ENCODE data around the gene PLA2G4F. TPM values are rescaled to one million over a fixed set of nuclear protein-coding genes. Genes with fewer than 3 reads are reported as not detected.

The PLA2G4F gene
- total RNA-seq, 1 donor from 2014 or later: 0.25 TPM

- no peak for ATAC-seq
- no peak for DNase-seq (ENCODE audit: low spot score)
Measured at GRCh38 chr15:42148808-42149492, 7.5 kb downstream of the PLA2G4F start.

GRCh38 chr15:42147431-42147735, 9.1 kb downstream of the PLA2G4F start:
- no peak for DNase-seq (ENCODE audit: low spot score)
- no peak for ATAC-seq

- DNase-seq (ENCODE audit: low spot score): no peak
- no peak for ATAC-seq
Measured at GRCh38 chr15:42146551-42147430, 9.6 kb downstream of the PLA2G4F start.

- ATAC-seq (no peak), DNase-seq (ENCODE audit: low spot score) (no peak)
Measured at GRCh38 chr15:42145546-42146455, 10.6 kb downstream of the PLA2G4F start.

DNA sequence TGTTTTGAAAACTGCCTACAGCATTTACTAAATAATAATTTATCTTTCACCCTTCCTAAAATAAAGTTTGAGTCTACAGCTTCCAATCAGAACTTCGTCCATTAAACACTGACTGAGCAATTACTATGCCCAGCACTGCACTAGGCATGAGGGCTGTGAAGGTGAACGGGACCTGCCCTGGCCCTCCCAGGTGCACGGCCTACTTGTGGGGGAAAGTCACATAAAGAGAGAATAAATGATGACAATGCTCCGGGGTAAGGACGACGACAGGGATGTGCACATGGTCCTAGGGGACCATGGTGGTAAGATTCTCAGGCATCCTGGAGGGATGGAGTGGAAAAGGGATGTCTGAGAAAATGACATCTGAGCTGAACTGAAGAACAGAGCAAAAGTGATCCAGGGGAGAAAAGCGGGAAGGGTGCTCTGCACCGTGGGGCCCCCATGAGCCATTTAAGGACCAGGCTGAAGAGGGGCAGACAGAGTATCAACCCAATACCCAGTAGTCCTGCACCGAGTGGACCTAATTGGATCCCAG, 11.5 kb downstream of the PLA2G4F start:
- no peak for ATAC-seq
- DNase-seq (ENCODE audit: low spot score): no peak

GRCh38 chr15:42143866-42144625, 12.4 kb downstream of the PLA2G4F start:
- ATAC-seq (no peak), DNase-seq (ENCODE audit: low spot score) (no peak)

- no peak for DNase-seq (ENCODE audit: low spot score)
- no peak for ATAC-seq
Measured at GRCh38 chr15:42143356-42143755, 13.1 kb downstream of the PLA2G4F start.

GRCh38 chr15:42141795-42142667, 14.4 kb downstream of the PLA2G4F start:
- ATAC-seq: no peak

GRCh38 chr15:42141246-42141645, 15.2 kb downstream of the PLA2G4F start:
- DNase-seq (ENCODE audit: low spot score): no peak
- no peak for ATAC-seq

More at GRCh38 chr15:42141795-42142667, 14.4 kb downstream of the PLA2G4F start:
- no peak for DNase-seq (ENCODE audit: low spot score)

- ATAC-seq: no peak
- peak; percentile 29 for DNase-seq (ENCODE audit: low spot score)
Measured at GRCh38 chr15:42140383-42141070, 15.9 kb downstream of the PLA2G4F start.

GRCh38 chr15:42139596-42139995, 16.8 kb downstream of the PLA2G4F start:
- ATAC-seq: no peak
- DNase-seq (ENCODE audit: low spot score): peak; percentile 24

DNA sequence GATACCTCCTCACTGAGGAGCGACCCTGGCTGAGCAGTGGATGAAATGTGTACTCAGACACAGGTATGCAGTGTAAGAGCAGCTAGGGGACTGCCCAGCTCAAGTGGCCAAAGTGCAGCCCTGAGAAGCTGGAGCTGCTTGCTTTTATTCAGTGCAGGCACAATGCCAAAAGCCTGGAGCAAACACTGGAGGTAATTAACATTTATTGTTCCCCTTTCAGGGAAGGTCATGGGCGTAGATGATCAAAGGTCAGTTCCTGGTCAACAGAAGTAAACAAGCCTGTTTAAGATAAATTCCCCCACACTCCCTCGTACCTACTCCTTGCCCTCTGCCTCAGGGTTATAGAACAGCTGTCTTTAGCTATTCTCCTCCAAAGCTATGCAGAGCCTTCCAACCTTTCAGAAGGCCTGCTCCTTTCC, 17.5 kb downstream of the PLA2G4F start:
- peak; percentile 42 for DNase-seq (ENCODE audit: low spot score)
- no peak for ATAC-seq

DNA sequence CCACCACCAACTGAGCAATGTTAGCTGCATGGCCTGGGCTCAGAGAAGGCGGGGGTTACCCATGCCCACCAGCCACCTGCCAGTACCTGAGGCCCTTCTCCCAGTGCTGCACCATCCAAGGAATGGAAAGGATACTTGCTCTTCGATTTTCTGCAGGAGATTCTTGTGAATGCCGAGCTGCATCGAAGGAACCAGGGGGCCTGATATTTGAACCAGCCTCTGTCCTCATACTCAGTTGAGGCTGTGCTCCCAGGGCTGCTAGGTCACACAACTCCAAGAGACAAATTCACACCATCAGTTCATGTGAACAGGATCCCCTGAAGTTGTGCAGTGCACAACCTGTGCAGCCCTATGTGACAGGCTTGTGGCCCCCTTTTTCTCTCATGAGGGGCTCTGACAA, 18.0 kb downstream of the PLA2G4F start:
- DNase-seq (ENCODE audit: low spot score): peak; percentile 26
- no peak for ATAC-seq

DNA sequence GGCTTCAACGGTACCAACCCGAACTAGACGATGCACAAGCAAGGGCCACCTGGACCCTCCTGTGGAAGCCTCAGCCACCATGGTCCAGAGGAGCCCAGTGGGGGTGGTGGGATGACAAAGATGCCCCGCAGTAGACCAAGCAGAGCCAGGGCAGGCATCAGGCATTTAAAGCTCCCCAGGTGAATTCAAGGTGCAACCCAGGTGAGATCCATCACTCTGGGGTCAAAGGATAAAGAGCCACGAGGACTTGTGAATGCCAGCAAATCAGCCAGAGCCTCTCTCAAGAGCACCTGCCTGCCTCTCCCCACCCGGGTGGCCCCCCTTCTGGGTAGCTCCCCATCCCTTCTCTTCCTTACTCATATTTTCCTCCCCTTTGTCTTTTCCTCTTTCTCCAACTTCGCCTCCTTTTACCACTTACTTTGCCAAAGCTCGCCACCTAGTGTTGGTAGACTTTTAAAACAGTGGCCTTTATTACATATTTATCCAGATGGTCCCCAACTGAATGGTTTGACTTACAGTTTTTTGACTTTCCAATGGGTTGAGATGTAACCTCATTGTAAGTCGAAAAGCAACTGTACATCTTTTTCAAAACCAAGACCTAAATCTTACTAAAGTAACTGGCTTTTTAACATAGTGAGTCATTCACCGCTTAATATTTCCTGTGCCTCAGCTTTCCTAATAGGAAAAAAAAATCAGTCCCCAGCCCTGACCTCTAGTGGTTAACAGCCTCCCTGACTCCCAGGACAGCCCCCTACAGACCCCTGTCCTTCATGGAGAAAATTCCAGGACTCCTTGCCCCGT, 18.8 kb downstream of the PLA2G4F start:
- peak; percentile 31 for DNase-seq (ENCODE audit: low spot score)

GRCh38 chr15:42136513-42136912, 19.9 kb downstream of the PLA2G4F start:
- ATAC-seq (no peak), DNase-seq (ENCODE audit: low spot score) (no peak)

More for the DNA sequence above, 18.8 kb downstream of the PLA2G4F start:
- ATAC-seq: peak; percentile 51

GRCh38 chr15:42135351-42135750, 21.1 kb downstream of the PLA2G4F start:
- DNase-seq (ENCODE audit: low spot score) (no peak), ATAC-seq (no peak)

DNA sequence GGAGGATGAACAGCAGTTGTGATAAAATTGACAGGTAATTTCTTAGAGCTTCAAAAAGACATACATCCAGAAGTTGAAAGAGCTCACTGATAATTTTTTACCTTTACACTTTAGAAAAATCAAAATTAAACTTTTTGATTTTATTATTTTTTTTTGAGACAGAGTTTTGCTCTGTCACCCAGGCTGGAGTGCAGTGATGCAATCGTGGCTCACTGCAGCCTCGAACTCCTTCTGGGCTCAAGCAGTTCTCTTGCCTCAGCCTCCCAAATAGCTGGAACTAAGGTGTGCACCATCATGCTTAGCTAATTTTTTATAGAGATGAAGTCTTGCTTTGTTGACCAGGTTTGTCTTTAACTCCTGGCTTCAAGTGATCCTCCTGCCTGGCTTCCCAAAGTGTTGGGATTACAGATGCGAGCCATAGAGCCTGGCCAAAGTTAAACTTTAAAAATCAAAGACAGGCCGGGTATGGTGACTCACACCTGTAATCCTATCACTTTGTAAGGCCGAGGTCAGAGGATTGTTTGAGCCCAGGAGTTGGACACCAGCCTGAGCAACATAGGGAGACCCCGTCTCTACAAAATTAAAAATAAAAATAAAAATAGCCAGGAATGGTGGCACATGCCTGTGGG, 21.7 kb downstream of the PLA2G4F start:
- ATAC-seq (no peak), DNase-seq (ENCODE audit: low spot score) (no peak)

Measured in left lobe of liver (tissue), 2 donors.